Measurements from ENCODE around the gene RPE.

DNA sequence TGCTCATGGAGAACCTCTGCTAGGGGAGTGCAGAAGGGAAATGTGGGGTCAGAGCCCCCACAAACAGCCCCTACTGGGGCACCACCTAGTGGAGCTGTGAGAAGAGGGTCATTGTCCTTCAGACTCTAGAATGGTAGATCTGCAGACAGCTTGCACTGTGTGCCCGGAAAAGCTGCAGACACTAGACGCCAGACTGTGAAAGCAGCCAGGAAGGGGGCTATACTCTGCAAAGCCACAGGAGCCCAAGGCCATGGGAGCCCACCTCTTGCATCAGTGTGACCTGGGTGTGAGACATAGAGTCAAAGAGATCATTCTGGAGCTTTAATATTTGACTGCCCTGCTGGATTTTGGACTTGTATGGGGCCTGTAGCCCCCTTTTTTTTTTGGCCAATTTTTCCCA lies 60.9 kb downstream of the RPE start:
- TF ChIP-seq, protein P1, sequence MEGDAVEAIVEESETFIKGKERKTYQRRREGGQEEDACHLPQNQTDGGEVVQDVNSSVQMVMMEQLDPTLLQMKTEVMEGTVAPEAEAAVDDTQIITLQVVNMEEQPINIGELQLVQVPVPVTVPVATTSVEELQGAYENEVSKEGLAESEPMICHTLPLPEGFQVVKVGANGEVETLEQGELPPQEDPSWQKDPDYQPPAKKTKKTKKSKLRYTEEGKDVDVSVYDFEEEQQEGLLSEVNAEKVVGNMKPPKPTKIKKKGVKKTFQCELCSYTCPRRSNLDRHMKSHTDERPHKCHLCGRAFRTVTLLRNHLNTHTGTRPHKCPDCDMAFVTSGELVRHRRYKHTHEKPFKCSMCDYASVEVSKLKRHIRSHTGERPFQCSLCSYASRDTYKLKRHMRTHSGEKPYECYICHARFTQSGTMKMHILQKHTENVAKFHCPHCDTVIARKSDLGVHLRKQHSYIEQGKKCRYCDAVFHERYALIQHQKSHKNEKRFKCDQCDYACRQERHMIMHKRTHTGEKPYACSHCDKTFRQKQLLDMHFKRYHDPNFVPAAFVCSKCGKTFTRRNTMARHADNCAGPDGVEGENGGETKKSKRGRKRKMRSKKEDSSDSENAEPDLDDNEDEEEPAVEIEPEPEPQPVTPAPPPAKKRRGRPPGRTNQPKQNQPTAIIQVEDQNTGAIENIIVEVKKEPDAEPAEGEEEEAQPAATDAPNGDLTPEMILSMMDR (IDR thresholded peaks at IDR 0.05; ENCODE audit: low read depth, low read length, missing input control), result no peak
- TF ChIP-seq, protein P2, sequence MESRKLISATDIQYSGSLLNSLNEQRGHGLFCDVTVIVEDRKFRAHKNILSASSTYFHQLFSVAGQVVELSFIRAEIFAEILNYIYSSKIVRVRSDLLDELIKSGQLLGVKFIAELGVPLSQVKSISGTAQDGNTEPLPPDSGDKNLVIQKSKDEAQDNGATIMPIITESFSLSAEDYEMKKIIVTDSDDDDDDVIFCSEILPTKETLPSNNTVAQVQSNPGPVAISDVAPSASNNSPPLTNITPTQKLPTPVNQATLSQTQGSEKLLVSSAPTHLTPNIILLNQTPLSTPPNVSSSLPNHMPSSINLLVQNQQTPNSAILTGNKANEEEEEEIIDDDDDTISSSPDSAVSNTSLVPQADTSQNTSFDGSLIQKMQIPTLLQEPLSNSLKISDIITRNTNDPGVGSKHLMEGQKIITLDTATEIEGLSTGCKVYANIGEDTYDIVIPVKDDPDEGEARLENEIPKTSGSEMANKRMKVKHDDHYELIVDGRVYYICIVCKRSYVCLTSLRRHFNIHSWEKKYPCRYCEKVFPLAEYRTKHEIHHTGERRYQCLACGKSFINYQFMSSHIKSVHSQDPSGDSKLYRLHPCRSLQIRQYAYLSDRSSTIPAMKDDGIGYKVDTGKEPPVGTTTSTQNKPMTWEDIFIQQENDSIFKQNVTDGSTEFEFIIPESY (IDR thresholded peaks at IDR 0.05), result no peak
- TF ChIP-seq YY1 (IDR thresholded peaks at IDR 0.05), result no peak
- no peak for TF ChIP-seq SP1 (IDR thresholded peaks at IDR 0.05)
- TF ChIP-seq, protein P3, sequence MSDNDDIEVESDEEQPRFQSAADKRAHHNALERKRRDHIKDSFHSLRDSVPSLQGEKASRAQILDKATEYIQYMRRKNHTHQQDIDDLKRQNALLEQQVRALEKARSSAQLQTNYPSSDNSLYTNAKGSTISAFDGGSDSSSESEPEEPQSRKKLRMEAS (IDR thresholded peaks at IDR 0.05), result no peak
- TF ChIP-seq NR2F2 (IDR thresholded peaks at IDR 0.05), result no peak
- TF ChIP-seq JUND (IDR thresholded peaks at IDR 0.05), result no peak
- TF ChIP-seq RXRA (IDR thresholded peaks at IDR 0.05), result no peak
- TF ChIP-seq EGR1 (IDR thresholded peaks at IDR 0.05; ENCODE audit: low read depth in 2 of 2), result no peak
- TF ChIP-seq RAD21 (IDR thresholded peaks at IDR 0.05), result no peak
- TF ChIP-seq GABPA (IDR thresholded peaks at IDR 0.05 in 1 of 2, conservative IDR thresholded peaks at IDR 0.05 in 1 of 2), result no peak
- no peak for TF ChIP-seq TAF1 (conservative IDR thresholded peaks at IDR 0.05)
- TF ChIP-seq, protein P4, sequence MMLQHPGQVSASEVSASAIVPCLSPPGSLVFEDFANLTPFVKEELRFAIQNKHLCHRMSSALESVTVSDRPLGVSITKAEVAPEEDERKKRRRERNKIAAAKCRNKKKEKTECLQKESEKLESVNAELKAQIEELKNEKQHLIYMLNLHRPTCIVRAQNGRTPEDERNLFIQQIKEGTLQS (IDR thresholded peaks at IDR 0.05), result no peak

Measured in liver (tissue), 3 donors.